Prostate gland (tissue), 2 donors: ENCODE measurements around the gene SUN5.
"Not testable (repeated sequence)": the region's sequence is repeated elsewhere in the genome, so short reads cannot be mapped to it uniquely, and the experiment has no call there.

Experiments
- CTCF ChIP-seq, 4 experiments: fragments of 200-600 bp in 2 of 4; fragments of 450-650 bp in 2 of 4; sonication (generic) in 2 of 4; IDR thresholded peaks; 1 replicate in 3 of 4; 2 replicates in 1 of 4; pipeline ENCODE4 v1.5.1; 2016 to 2019; ENCODE audit warnings: antibody characterized with exemption in 4 of 4, mild to moderate bottlenecking in 2 of 4, moderate library complexity in 2 of 4
- POLR2A ChIP-seq: fragments of 450-650 bp; IDR thresholded peaks from one replicate; pipeline ENCODE4 v1.6.1; 2016; ENCODE audit warnings: antibody characterized with exemption, mild to moderate bottlenecking
- POLR2AphosphoS5 ChIP-seq: sonication (generic); formaldehyde crosslinking; IDR thresholded peaks from one replicate; pipeline ENCODE4 v1.6.1; 2017; ENCODE audit warnings: antibody characterized with exemption

DNA sequence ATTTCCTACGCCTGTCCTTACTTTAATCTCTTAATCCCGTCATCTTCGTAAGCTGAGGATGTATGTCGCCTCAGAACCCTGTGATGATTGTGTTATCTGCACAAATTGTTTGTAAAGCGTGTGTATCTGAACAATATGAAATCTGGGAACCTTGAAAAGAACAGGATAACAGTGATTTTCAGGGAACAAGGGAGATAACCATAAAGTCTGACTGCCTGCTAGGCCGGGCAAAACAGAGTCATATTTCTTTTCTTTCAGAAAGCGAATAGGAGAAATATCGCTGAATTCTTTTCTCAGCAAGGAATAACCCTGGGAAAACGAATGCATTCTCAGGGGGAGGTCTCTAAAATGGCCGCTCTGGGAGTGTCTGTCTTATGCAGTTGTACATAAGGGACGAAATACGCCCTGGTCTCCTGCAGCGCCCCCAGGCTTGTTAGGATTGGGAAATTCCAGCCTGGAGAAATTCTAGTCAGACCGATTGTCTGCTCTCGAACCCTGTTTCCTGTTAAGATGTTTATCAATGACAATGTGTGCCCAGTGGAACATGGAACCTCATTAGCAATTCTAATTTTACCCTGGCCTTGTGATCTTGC lies 41.0 kb upstream of the SUN5 start:
- not testable (repeated sequence) for TF ChIP-seq CTCF (IDR thresholded peaks at IDR 0.05); POLR2AphosphoS5; POLR2A
